DND-41 (cell line): Measurements from ENCODE around the gene HOXA3.

ENCODE experiments used
- EZH2 ChIP-seq: IDR thresholded peaks from 3 replicates; pipeline ENCODE4 v1.6.1; 2012; ENCODE audit warnings: borderline replicate concordance, low read depth, mild to moderate bottlenecking, moderate library complexity, low read length, inconsistent platforms; ENCODE audit not compliant: severe bottlenecking
- TF ChIP-seq, protein P1 (sequence below): IDR thresholded peaks from 2 replicates; pipeline ENCODE4 v1.5.1; 2012; ENCODE audit warnings: borderline replicate concordance, low read length, moderate library complexity, mild to moderate bottlenecking; ENCODE audit not compliant: poor library complexity, severe bottlenecking; ENCODE audit errors: extremely low read depth

DNA sequence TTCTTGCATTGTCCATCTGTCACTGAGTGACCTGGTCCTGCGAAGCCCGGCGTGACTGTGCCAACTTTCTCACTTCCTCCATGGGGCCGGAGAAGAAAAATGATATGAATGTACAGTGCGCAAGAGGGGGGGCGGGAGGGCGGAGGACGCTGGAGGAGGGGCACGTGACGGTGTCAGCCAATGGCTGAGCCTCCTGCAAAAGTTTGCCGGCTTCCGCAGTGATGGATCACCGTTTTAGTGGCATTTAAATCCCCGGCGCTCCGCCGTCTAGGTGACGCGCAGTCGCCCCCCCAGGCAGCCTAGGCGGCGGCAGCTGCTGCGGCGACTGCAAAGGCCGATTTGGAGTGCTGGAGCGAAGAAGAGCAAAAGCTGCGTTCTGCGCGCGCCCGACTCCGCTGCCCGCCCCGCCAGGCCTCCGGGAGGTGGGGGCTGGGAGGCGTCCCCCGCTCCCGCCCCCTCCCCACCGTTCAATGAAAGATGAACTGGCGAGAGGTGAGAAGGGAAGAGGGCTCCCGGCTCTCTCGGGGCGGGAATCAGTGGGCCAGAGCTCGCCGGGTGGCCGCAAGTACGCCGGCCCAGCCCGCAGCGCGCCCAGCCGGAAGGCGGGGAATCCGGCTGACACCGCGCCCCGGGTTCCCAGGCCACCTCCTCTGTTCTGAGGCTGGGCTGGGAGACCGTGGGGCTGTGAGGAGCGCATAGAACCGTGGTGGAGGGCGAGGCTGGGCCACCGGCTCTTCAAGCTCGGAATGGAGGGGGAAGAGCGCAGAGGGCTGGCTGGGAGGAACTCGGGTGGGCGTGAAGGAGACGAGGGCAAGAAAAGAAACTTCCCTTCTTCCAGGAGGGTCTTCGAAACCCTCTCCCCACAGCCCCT, 56.3 kb downstream of the HOXA3 start, which contains the start of gene HOXA1:
- TF ChIP-seq, protein P1, sequence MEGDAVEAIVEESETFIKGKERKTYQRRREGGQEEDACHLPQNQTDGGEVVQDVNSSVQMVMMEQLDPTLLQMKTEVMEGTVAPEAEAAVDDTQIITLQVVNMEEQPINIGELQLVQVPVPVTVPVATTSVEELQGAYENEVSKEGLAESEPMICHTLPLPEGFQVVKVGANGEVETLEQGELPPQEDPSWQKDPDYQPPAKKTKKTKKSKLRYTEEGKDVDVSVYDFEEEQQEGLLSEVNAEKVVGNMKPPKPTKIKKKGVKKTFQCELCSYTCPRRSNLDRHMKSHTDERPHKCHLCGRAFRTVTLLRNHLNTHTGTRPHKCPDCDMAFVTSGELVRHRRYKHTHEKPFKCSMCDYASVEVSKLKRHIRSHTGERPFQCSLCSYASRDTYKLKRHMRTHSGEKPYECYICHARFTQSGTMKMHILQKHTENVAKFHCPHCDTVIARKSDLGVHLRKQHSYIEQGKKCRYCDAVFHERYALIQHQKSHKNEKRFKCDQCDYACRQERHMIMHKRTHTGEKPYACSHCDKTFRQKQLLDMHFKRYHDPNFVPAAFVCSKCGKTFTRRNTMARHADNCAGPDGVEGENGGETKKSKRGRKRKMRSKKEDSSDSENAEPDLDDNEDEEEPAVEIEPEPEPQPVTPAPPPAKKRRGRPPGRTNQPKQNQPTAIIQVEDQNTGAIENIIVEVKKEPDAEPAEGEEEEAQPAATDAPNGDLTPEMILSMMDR, result no peak
- TF ChIP-seq EZH2, result no peak
